Stimulated activated CD8-positive, alpha-beta memory T cell treated with anti-CD3 and anti-CD28 coated beads, Interleukin-7, amount 100 ng/mL, for 48 hours (primary cell): ENCODE data around the gene EIF4E1B.

Experiments
- DNase-seq, 2 donors: peaks; one replicate each; pipeline ENCODE4 v3.0.0-alpha.2; 2020; ENCODE audit warnings: low read depth in 1 of 2; ENCODE audit errors: extremely low read depth in 1 of 2

Gene EIF4E1B

GRCh38 chr5:176679365-176680225 is 49.1 kb downstream of the EIF4E1B start:
- DNase-seq: no peak

- no peak for DNase-seq
Observed at GRCh38 chr5:176680226-176680563, 49.7 kb downstream of the EIF4E1B start.

GRCh38 chr5:176682016-176682531 is 51.6 kb downstream of the EIF4E1B start:
- no peak for DNase-seq

- no peak for DNase-seq
Observed at GRCh38 chr5:176685010-176685409, 54.5 kb downstream of the EIF4E1B start.

- no peak for DNase-seq
Observed at GRCh38 chr5:176687247-176687646, 56.8 kb downstream of the EIF4E1B start.

GRCh38 chr5:176687881-176688280 is 57.4 kb downstream of the EIF4E1B start:
- DNase-seq: no peak

- no peak for DNase-seq
Observed at GRCh38 chr5:176690911-176691310, 60.4 kb downstream of the EIF4E1B start.

GRCh38 chr5:176691524-176691923 is 61.0 kb downstream of the EIF4E1B start:
- DNase-seq: no peak

GRCh38 chr5:176692326-176692725 is 61.9 kb downstream of the EIF4E1B start:
- no peak for DNase-seq

- no peak for DNase-seq
Observed at GRCh38 chr5:176692839-176693476, 62.5 kb downstream of the EIF4E1B start.

- DNase-seq: no peak
Observed at GRCh38 chr5:176693477-176693851, 63.0 kb downstream of the EIF4E1B start.

- DNase-seq: no peak
Observed at GRCh38 chr5:176694146-176694545, 63.7 kb downstream of the EIF4E1B start.

- no peak for DNase-seq
Observed at GRCh38 chr5:176694631-176695030, 64.2 kb downstream of the EIF4E1B start.

GRCh38 chr5:176695073-176695472 is 64.6 kb downstream of the EIF4E1B start:
- no peak for DNase-seq
